ENCODE measurements around the gene CLEC2D.
A peak's percentile ranks its signal among the peaks of the same experiment; 100 is the strongest.
"Not testable (repeated sequence)": the region's sequence is repeated elsewhere in the genome, so short reads cannot be mapped to it uniquely, and the experiment has no call there.

The CLEC2D gene

DNA sequence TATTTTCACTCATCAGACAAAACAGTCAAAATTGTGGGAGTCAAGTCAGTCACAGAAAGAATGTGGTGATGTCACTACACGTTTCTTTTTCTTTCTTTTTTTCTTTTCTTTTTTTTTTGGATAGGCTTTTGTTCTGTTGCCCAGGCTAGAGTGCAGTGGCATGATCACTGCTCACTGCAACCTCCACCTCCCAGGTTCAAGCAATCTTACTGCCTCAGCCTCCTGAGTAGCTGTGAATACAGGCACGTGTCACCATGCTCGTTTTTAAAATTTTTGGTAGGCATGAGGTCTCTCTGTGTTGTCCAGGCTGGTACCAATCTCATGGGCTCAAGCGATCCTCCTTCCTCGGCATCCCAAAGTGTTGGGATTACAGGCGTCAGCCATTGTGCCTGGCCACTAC lies 61.1 kb downstream of the CLEC2D start:
- DNase-seq = no peak

DNA sequence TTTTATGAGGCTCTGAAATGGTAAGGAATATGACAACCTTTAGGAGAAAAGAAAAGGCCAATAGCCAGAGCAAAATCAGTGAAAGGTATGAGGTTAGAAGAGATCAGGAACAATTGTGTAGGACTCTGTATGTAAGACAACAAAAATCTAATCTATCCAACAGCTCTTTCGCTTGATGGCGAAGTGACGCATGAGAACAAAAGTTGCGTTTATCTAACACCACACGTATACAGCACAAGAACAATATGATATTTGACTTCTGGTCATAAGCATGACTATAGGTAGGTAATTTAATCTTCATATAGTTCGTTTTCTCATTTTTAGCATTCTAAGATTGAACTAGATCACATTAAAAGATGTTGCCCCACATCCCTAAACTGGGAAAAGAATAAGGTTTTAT lies 61.9 kb downstream of the CLEC2D start:
- no peak for DNase-seq

DNA sequence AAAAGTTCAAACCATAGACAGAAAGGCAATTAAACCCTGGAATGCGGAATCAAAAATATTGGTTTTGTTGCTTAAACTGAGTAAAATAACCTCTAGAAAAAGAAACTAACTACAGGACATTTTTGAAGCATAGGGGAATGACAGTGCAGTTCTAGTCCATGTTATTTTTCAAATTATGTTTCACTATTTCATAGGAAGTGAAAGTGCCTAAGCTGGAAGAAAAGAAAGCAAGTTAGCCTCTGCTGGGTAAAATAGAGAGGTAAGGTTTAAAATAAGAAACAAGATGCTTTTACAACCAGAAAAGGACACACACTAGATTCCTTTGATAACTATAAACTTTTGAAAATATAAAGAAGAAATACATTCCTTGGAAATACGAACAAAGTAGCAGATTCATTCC lies 62.3 kb downstream of the CLEC2D start:
- DNase-seq = no peak

DNA sequence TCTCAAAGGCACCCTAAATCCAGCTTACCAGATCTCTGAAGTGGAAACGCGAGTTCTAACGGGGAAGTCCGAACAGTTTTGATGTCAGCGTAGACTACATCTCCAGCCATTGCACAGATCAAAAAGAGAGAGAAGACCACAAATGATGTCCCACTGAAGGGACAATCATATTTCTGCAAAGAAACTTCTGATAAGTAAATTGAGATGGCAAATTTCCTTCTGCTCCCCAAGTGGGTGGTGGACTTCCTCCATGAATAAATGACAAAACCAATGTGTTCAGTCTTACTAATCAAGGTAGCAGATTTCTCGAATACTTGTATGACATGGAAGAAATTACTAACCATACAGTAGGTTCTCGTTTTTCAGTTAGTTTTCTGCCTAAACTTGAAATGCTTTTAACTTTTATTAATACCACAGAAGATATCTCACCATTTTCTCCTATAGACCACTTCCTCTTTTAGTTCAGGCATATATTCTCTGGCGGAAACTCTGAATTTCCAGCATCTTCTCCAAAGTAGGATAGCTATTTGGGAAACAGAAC lies 63.5 kb downstream of the CLEC2D start, which contains the start of gene CLECL1:
CLECL1 (minus strand) TSS at position 177 of the 541 bp plus-strand sequence.
- peak in 1 of 2 donors; percentile 43 for DNase-seq

DNA sequence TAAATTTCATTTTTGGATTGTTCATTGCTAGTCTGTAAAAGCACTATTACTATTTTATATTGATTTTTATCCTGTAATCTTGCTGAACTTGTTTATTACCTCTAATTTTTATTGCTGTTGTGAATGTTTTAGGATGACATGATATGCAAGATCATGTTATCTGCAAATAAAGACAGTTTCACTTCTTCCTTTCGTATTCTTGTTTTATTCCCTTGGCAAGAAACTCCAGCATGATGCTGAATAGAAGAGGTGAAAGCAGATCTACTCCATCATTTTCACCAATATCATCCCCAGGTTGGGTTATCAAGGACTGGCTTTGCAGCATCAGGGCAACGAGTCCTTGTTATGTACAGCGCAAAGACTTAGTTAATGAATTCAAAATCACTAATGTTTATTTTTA lies 66.1 kb downstream of the CLEC2D start:
- DNase-seq = no peak

DNA sequence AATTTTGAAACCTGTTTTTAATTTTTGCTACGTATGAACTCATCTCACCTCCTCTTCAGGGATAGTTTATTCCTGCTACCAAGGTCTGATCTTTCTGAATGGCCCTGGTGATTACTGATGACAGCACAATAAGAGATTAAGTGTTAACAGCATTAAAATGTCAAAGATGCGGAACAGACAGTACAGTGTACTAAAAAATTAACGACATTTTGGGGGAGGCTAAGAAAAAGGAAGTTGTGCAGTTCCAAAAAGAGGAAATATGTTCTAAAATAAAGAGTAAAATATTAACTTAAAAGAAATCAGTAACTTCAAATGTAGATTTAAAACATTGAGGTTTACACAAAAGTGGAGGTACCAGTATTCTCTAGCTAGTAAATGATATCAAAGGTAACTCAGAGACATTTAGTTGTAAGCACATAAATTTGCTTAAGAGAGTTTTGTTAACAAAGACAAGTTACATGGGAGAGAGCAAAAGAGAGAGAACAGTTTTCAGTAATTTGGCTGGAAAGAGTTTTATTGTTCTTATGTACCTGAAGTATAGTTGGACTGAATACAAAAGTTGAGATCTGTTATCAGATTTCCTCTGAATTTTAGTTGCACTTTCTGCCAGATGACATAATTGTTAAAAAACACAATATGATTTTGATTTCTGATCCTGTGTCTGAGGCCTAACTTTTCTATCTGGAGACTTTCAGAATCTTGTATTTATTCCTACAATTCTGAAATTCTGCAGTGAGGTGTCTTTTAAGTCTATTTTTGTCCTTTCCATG lies 67.6 kb downstream of the CLEC2D start:
- peak in 1 of 2 donors; percentile 68 for DNase-seq

DNA sequence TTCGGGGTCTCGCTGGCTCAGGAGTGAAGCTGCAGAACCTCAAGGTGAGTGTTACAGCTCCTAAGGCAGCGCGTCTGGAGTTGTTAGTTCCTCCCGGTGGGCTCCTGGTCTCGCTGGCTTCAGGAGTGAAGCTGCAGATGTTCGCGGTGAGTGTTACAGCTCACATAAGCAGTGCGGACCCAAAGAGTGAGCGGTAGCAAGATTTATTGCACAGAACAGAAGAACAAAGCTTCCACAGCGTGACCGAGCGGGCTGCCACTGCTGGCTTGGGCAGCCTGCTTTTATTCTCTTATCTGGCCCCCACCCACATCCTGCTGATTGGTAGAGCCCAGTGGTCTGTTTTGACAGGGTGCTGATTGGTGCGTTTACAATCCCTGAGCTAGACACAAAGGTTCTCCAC lies 69.4 kb downstream of the CLEC2D start:
- not testable (repeated sequence) for DNase-seq

DNA sequence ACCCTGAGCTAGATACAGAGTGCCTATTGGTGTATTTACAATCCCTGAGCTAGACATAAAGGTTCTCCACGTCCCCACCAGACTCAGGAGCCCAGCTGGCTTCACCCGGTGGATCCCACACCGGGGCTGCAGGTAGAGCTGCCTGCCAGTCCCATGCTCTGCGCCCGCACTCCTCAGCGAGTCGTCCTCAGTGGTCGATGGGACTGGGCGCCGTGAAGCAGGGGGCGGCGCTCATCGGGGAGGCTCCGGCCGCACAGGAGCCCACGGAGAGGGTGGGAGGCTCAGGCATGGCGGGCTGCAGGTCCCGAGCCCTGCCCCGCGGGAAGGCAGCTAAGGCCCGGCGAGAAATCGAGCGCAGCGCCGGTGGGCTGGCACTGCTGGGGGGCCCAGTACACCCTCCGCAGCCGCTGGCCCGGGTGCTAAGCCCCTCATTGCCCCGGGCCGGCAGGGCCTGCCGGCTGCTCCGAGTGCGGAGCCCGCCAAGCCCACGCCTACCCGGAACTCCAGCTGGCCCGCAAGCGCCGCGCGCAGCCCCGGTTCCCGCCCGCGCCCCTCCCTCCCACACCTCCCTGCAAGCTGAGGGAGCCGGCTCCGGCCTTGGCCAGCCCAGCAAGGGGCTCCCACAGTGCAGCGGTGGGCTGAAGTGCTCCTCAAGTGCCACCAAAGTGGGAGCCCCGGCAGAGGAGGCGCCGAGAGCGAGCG lies 70.0 kb downstream of the CLEC2D start:
- peak in 1 of 2 donors; percentile 57 for DNase-seq

DNA sequence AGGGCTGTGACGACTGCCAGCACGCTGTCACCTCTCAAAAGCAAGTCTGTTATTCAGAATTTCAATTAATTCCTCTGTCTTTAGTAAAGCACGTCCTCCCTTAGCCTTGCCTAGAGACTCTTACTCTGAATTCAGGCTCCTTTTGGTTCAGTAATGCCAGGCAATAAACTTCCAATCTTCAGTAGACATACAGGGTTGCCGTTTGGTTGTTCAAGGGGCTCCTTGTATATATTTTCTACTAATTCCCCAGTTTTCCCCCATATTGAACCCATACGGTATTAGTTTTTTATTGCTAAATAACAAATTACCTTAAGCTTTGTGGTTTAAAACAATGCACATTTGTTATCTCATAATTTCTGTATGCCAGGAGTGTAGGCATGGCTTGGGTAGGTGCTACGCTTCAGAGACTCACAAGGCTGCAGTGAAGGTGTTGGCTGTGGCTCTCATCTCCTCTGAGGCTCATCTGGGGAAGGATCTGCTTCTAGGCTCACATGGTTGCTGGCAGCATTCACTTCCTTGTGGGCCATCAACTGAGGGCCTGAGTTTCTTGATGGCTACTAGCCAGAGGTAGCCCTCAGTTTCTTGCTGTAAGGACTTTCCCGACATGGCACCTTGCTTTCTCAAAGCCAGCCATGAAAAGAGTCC lies 70.7 kb downstream of the CLEC2D start:
- peak; percentile 66 to 69 for DNase-seq

DNA sequence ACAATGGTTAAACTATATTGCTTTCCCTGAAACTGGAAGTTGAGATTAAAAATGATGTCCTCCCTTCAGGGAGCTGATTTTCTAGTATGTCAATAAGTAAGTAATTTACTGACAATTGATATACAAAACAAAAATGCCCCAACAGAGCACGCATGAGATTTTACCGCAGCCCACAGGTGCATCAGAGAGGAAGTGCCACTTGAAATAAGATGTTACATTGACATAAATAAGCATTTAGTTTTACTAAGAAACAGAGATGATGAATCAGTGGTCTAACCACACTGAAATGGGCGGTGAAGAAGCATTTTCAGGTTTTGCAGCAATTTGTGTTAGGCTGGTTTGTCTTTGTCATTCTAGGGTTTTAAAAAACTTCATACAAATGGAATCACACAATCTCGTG lies 72.2 kb downstream of the CLEC2D start:
- DNase-seq = peak; percentile 89 to 90

DNA sequence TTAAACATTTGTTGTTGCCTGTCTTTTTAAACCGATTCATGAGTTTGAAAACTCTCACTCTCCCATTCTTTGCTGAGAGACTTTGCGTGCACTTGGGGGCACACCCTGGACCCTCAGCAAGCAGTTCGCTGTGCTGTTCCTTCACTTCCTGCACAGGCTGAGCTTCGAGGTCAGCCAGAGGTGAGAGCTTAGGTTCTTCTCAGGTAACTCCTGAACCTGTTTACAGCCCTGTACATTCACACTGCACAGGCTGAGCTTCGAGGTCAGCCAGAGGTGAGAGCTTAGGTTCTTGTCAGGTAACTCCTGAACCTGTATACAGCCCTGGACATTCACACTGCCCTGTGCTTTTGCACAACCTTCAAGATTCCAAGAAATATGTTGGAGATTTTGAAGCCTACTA lies 73.1 kb downstream of the CLEC2D start:
- peak; percentile 67 to 68 for DNase-seq

DNA sequence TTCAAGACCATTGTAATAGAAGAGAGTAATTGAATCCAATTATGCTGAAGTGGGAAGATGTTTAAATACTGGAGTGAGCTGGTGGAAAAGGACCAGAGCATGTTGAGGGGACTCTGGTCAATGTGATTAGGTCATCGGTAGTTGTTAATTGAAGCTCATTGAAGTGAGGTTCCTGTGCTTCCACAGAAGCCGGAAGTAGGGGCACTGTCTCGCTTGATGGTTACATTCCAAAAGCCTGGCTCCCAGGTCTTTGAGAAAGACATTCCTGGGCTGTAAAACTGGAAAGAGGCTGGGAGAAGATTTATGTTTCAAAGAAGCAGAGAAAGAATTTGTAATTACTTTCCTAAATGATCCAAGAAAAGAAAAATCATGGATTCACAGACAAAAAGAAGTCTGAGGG lies 75.7 kb downstream of the CLEC2D start:
- no peak for DNase-seq
